Measurements from ENCODE around the gene GYPB.
"Not testable (repeated sequence)": the region's sequence is repeated elsewhere in the genome, so short reads cannot be mapped to it uniquely, and the experiment has no call there.

Gene GYPB

GRCh38 chr4:144030708-144031107, 11.5 kb upstream of the GYPB start:
- not testable (repeated sequence) for H3K4me2 ChIP-seq (ENCODE audit: low read length); H3K36me3 ChIP-seq (ENCODE audit: insufficient read depth, low read length); H3K27me3 ChIP-seq (ENCODE audit: control insufficient read depth, insufficient read depth, low read length); H3K9ac ChIP-seq (ENCODE audit: low read depth, low read length); H3K9me3 ChIP-seq (replicated peaks; ENCODE audit: low read length); H3K4me1 ChIP-seq (ENCODE audit: control insufficient read depth, insufficient read depth, low read length); H3K4me3 ChIP-seq (ENCODE audit: low read length)

GRCh38 chr4:144026682-144027081, 7.5 kb upstream of the GYPB start:
- H3K4me1 ChIP-seq (ENCODE audit: control insufficient read depth, insufficient read depth, low read length); H3K9me3 ChIP-seq (replicated peaks; ENCODE audit: low read length); H3K9ac ChIP-seq (ENCODE audit: low read depth, low read length); H3K4me2 ChIP-seq (ENCODE audit: low read length); H3K27me3 ChIP-seq (ENCODE audit: control insufficient read depth, insufficient read depth, low read length); H3K36me3 ChIP-seq (ENCODE audit: insufficient read depth, low read length); H3K4me3 ChIP-seq (ENCODE audit: low read length): not testable (repeated sequence)

- not testable (repeated sequence) for H3K4me3 ChIP-seq (ENCODE audit: low read length); H3K4me2 ChIP-seq (ENCODE audit: low read length); H3K9ac ChIP-seq (ENCODE audit: low read depth, low read length); H3K36me3 ChIP-seq (ENCODE audit: insufficient read depth, low read length); H3K9me3 ChIP-seq (replicated peaks; ENCODE audit: low read length); H3K27me3 ChIP-seq (ENCODE audit: control insufficient read depth, insufficient read depth, low read length); H3K4me1 ChIP-seq (ENCODE audit: control insufficient read depth, insufficient read depth, low read length)
Measured at GRCh38 chr4:144024399-144025053, 5.3 kb upstream of the GYPB start.

GRCh38 chr4:144022772-144023400, 3.7 kb upstream of the GYPB start:
- H3K9me3 ChIP-seq (replicated peaks; ENCODE audit: low read length); H3K36me3 ChIP-seq (ENCODE audit: insufficient read depth, low read length); H3K9ac ChIP-seq (ENCODE audit: low read depth, low read length); H3K4me3 ChIP-seq (ENCODE audit: low read length); H3K27me3 ChIP-seq (ENCODE audit: control insufficient read depth, insufficient read depth, low read length); H3K4me2 ChIP-seq (ENCODE audit: low read length); H3K4me1 ChIP-seq (ENCODE audit: control insufficient read depth, insufficient read depth, low read length): not testable (repeated sequence)

GRCh38 chr4:144021336-144021990, 2.3 kb upstream of the GYPB start:
- H3K4me1 ChIP-seq (ENCODE audit: control insufficient read depth, insufficient read depth, low read length); H3K4me2 ChIP-seq (ENCODE audit: low read length); H3K36me3 ChIP-seq (ENCODE audit: insufficient read depth, low read length); H3K4me3 ChIP-seq (ENCODE audit: low read length); H3K27me3 ChIP-seq (ENCODE audit: control insufficient read depth, insufficient read depth, low read length); H3K9me3 ChIP-seq (replicated peaks; ENCODE audit: low read length); H3K9ac ChIP-seq (ENCODE audit: low read depth, low read length): not testable (repeated sequence)

GRCh38 chr4:144018223-144019000, 768 bp downstream of the GYPB start:
- H3K27me3 ChIP-seq (ENCODE audit: control insufficient read depth, insufficient read depth, low read length); H3K4me1 ChIP-seq (ENCODE audit: control insufficient read depth, insufficient read depth, low read length); H3K9me3 ChIP-seq (replicated peaks; ENCODE audit: low read length); H3K36me3 ChIP-seq (ENCODE audit: insufficient read depth, low read length); H3K4me2 ChIP-seq (ENCODE audit: low read length); H3K9ac ChIP-seq (ENCODE audit: low read depth, low read length); H3K4me3 ChIP-seq (ENCODE audit: low read length): not testable (repeated sequence)

- H3K27me3 ChIP-seq (ENCODE audit: control insufficient read depth, insufficient read depth, low read length); H3K4me1 ChIP-seq (ENCODE audit: control insufficient read depth, insufficient read depth, low read length); H3K4me3 ChIP-seq (ENCODE audit: low read length); H3K4me2 ChIP-seq (ENCODE audit: low read length); H3K36me3 ChIP-seq (ENCODE audit: insufficient read depth, low read length); H3K9me3 ChIP-seq (replicated peaks; ENCODE audit: low read length); H3K9ac ChIP-seq (ENCODE audit: low read depth, low read length): not testable (repeated sequence)
Measured at GRCh38 chr4:144017271-144017670, 1.9 kb downstream of the GYPB start.

GRCh38 chr4:144016057-144016605, 3.0 kb downstream of the GYPB start:
- not testable (repeated sequence) for H3K4me2 ChIP-seq (ENCODE audit: low read length); H3K4me3 ChIP-seq (ENCODE audit: low read length); H3K4me1 ChIP-seq (ENCODE audit: control insufficient read depth, insufficient read depth, low read length); H3K36me3 ChIP-seq (ENCODE audit: insufficient read depth, low read length); H3K9ac ChIP-seq (ENCODE audit: low read depth, low read length); H3K27me3 ChIP-seq (ENCODE audit: control insufficient read depth, insufficient read depth, low read length); H3K9me3 ChIP-seq (replicated peaks; ENCODE audit: low read length)

GRCh38 chr4:144014808-144015207, 4.4 kb downstream of the GYPB start:
- Histone ChIP-seq H3K9ac (ENCODE audit: low read depth, low read length) (no peak overlapping the region), H3K4me1 (ENCODE audit: control insufficient read depth, insufficient read depth, low read length) (no peaks in the 10 kb centered on the region), H3K36me3 (ENCODE audit: insufficient read depth, low read length) (no peaks in the 10 kb centered on the region), H3K9me3 (replicated peaks; ENCODE audit: low read length) (no peaks in the 10 kb centered on the region), H3K4me3 (ENCODE audit: low read length) (no peak overlapping the region), H3K27me3 (ENCODE audit: control insufficient read depth, insufficient read depth, low read length) (no peaks in the 10 kb centered on the region), H3K4me2 (ENCODE audit: low read length) (no peak overlapping the region)

- H3K9ac ChIP-seq (ENCODE audit: low read depth, low read length); H3K9me3 ChIP-seq (replicated peaks; ENCODE audit: low read length); H3K4me2 ChIP-seq (ENCODE audit: low read length); H3K4me3 ChIP-seq (ENCODE audit: low read length); H3K36me3 ChIP-seq (ENCODE audit: insufficient read depth, low read length); H3K4me1 ChIP-seq (ENCODE audit: control insufficient read depth, insufficient read depth, low read length); H3K27me3 ChIP-seq (ENCODE audit: control insufficient read depth, insufficient read depth, low read length): not testable (repeated sequence)
Measured at GRCh38 chr4:144008602-144009001, 10.6 kb downstream of the GYPB start.

- not testable (repeated sequence) for H3K9me3 ChIP-seq (replicated peaks; ENCODE audit: low read length); H3K4me1 ChIP-seq (ENCODE audit: control insufficient read depth, insufficient read depth, low read length); H3K36me3 ChIP-seq (ENCODE audit: insufficient read depth, low read length); H3K9ac ChIP-seq (ENCODE audit: low read depth, low read length); H3K27me3 ChIP-seq (ENCODE audit: control insufficient read depth, insufficient read depth, low read length); H3K4me2 ChIP-seq (ENCODE audit: low read length); H3K4me3 ChIP-seq (ENCODE audit: low read length)
Measured at GRCh38 chr4:144007960-144008359, 11.2 kb downstream of the GYPB start.
